ENCODE measurements around the gene ZNF32. TPM values are rescaled to one million over a fixed set of nuclear protein-coding genes. Genes with fewer than 3 reads are reported as not detected.

The ZNF32 gene
- total RNA-seq, 1 experiment from 2014 or later = 23.9 TPM

- ATAC-seq = no peak
- ChIA-PET CTCF (no interaction called here), POLR2A (no interaction called here)
- Mint-ChIP-seq H3K36me3 (no peaks in the 10 kb centered on the region), H3K9me3 (no peaks in the 10 kb centered on the region), H3K27me3 (ENCODE audit: low read depth) (peaks cover 27% of the 10 kb centered on the region), H3K4me1 (0 out of 2 replicates have a peak, but pooled peaks cover 2% of the 10 kb centered on the region), H3K4me3 (no peak overlapping the region), H3K27ac (no peak overlapping the region)
- no peak for DNase-seq (ENCODE audit: low spot score)
- TF ChIP-seq NFE2L1 (CRISPR knock-in tag; IDR thresholded peaks at IDR 0.05) (no peak), PRRX2 (CRISPR knock-in tag; IDR thresholded peaks at IDR 0.05) (no peak)
Observed at GRCh38 chr10:43695321-43695720, 46.6 kb upstream of the ZNF32 start.

DNA sequence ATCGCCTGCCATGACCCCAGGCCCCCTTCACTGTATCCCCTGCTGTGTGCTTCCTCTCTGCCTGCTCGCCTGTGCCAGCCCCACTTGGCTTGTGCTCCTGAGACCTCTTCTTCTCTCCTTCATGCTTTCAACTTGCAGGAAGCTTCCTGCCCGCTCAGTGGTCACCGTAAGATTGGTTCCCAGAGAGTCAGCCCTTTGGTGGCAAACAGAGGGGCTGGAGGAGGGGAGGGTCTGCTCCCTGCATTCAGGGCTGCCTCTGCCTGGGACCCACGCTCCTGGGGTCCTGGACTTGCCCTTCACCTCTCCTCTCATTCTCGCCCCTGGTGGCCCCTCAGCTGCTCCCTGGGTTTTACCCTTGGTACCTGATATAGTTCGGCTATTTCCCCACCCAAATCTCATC, 45.8 kb upstream of the ZNF32 start:
- POLR2A ChIA-PET = no interaction called here
- 0 out of 2 replicates have a peak, but pooled peaks cover 2% of the 10 kb centered on the region for H3K4me1 Mint-ChIP-seq

GRCh38 chr10:43693602-43694001, 44.9 kb upstream of the ZNF32 start:
- Mint-ChIP-seq H3K27ac (no peak overlapping the region), H3K4me3 (no peak overlapping the region), H3K27me3 (ENCODE audit: low read depth) (peaks cover 44% of the 10 kb centered on the region), H3K9me3 (no peaks in the 10 kb centered on the region), H3K36me3 (no peaks in the 10 kb centered on the region), H3K4me1 (0 out of 2 replicates have a peak, but pooled peaks cover 4% of the 10 kb centered on the region)
- no peak for DNase-seq (ENCODE audit: low spot score)
- TF ChIP-seq CREB1 (CRISPR knock-in tag; IDR thresholded peaks at IDR 0.05) (no peak), JAZF1 (CRISPR knock-in tag; IDR thresholded peaks at IDR 0.05) (no peak), GRHL2 (CRISPR knock-in tag; IDR thresholded peaks at IDR 0.05; ENCODE audit: insufficient replicate concordance, severe bottlenecking) (no peak), SMAD3 (CRISPR knock-in tag; IDR thresholded peaks at IDR 0.05; ENCODE audit: borderline replicate concordance) (no peak), ZNF425 (CRISPR knock-in tag; conservative IDR thresholded peaks at IDR 0.05) (no peak), RORB (CRISPR knock-in tag; IDR thresholded peaks at IDR 0.05) (no peak), ZNF671 (CRISPR knock-in tag; IDR thresholded peaks at IDR 0.05) (no peak), AR (CRISPR knock-in tag; IDR thresholded peaks at IDR 0.05) (no peak), ZNF416 (CRISPR knock-in tag; IDR thresholded peaks at IDR 0.05) (no peak), ZNF423 (CRISPR knock-in tag; IDR thresholded peaks at IDR 0.05) (no peak), FOXP1 (CRISPR knock-in tag; IDR thresholded peaks at IDR 0.05; ENCODE audit: borderline replicate concordance) (no peak), SOX15 (CRISPR knock-in tag; IDR thresholded peaks at IDR 0.05) (no peak), KAT7 (CRISPR knock-in tag; IDR thresholded peaks at IDR 0.05; ENCODE audit: borderline replicate concordance) (no peak), ZBTB21 (CRISPR knock-in tag; IDR thresholded peaks at IDR 0.05; ENCODE audit: borderline replicate concordance) (no peak), EMX1 (CRISPR knock-in tag; IDR thresholded peaks at IDR 0.05) (no peak), MXD4 (CRISPR knock-in tag; IDR thresholded peaks at IDR 0.05; ENCODE audit: borderline replicate concordance) (no peak), CBFB (CRISPR knock-in tag; IDR thresholded peaks at IDR 0.05; ENCODE audit: low read depth) (no peak), ELF4 (CRISPR knock-in tag; IDR thresholded peaks at IDR 0.05; ENCODE audit: low read depth) (no peak)
- TF ChIP-seq, protein P1, sequence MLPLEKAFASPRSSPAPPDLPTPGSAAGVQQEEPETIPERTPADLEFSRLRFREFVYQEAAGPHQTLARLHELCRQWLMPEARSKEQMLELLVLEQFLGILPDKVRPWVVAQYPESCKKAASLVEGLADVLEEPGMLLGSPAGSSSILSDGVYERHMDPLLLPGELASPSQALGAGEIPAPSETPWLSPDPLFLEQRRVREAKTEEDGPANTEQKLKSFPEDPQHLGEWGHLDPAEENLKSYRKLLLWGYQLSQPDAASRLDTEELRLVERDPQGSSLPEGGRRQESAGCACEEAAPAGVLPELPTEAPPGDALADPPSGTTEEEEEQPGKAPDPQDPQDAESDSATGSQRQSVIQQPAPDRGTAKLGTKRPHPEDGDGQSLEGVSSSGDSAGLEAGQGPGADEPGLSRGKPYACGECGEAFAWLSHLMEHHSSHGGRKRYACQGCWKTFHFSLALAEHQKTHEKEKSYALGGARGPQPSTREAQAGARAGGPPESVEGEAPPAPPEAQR (CRISPR knock-in tag; IDR thresholded peaks at IDR 0.05) = no peak
- TF ChIP-seq, protein P2, sequence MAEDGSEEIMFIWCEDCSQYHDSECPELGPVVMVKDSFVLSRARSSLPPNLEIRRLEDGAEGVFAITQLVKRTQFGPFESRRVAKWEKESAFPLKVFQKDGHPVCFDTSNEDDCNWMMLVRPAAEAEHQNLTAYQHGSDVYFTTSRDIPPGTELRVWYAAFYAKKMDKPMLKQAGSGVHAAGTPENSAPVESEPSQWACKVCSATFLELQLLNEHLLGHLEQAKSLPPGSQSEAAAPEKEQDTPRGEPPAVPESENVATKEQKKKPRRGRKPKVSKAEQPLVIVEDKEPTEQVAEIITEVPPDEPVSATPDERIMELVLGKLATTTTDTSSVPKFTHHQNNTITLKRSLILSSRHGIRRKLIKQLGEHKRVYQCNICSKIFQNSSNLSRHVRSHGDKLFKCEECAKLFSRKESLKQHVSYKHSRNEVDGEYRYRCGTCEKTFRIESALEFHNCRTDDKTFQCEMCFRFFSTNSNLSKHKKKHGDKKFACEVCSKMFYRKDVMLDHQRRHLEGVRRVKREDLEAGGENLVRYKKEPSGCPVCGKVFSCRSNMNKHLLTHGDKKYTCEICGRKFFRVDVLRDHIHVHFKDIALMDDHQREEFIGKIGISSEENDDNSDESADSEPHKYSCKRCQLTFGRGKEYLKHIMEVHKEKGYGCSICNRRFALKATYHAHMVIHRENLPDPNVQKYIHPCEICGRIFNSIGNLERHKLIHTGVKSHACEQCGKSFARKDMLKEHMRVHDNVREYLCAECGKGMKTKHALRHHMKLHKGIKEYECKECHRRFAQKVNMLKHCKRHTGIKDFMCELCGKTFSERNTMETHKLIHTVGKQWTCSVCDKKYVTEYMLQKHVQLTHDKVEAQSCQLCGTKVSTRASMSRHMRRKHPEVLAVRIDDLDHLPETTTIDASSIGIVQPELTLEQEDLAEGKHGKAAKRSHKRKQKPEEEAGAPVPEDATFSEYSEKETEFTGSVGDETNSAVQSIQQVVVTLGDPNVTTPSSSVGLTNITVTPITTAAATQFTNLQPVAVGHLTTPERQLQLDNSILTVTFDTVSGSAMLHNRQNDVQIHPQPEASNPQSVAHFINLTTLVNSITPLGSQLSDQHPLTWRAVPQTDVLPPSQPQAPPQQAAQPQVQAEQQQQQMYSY (CRISPR knock-in tag; IDR thresholded peaks at IDR 0.05) = no peak
- CTCF ChIA-PET = no interaction called here
- POLR2A ChIA-PET = no interaction called here
- ATAC-seq = no peak

More for the DNA sequence above, 45.8 kb upstream of the ZNF32 start:
- TF ChIP-seq GABPB1 (CRISPR knock-in tag; IDR thresholded peaks at IDR 0.05) = no peak
- TF ChIP-seq, protein P3, sequence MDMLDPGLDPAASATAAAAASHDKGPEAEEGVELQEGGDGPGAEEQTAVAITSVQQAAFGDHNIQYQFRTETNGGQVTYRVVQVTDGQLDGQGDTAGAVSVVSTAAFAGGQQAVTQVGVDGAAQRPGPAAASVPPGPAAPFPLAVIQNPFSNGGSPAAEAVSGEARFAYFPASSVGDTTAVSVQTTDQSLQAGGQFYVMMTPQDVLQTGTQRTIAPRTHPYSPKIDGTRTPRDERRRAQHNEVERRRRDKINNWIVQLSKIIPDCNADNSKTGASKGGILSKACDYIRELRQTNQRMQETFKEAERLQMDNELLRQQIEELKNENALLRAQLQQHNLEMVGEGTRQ (CRISPR knock-in tag; IDR thresholded peaks at IDR 0.05) = no peak
- H3K27ac Mint-ChIP-seq = no peak overlapping the region
- CTCF ChIA-PET = no interaction called here
- peaks cover 34% of the 10 kb centered on the region for H3K27me3 Mint-ChIP-seq (ENCODE audit: low read depth)
- H3K4me3 Mint-ChIP-seq = no peak overlapping the region
- no peaks in the 10 kb centered on the region for H3K36me3 Mint-ChIP-seq
- no peak for DNase-seq (ENCODE audit: low spot score)
- no peak for ATAC-seq
- no peaks in the 10 kb centered on the region for H3K9me3 Mint-ChIP-seq

Data from WTC11 (cell line).